Hepatocyte (in vitro differentiated cells): Measurements from ENCODE around the gene HRK. TPM values are rescaled to one million over a fixed set of nuclear protein-coding genes. Genes with fewer than 3 reads are reported as not detected.
A peak's percentile ranks its signal among the peaks of the same experiment; 100 is the strongest.

Experiments
- DNase-seq: peaks from one replicate; pipeline ENCODE4 v3.0.0-alpha.2; 2016; ENCODE audit warnings: low spot score
- H2AFZ ChIP-seq: fragments of 200-600 bp; sonication (generic); 2 replicates; pipeline ENCODE4 v1.6.0; 2016; ENCODE audit warnings: antibody characterized with exemption, mild to moderate bottlenecking
- H3K27ac ChIP-seq: fragments of 200-600 bp; sonication (generic); 2 replicates; pipeline ENCODE4 v1.5.1; 2016; ENCODE audit warnings: mild to moderate bottlenecking
- H3K27me3 ChIP-seq: fragments of 200-600 bp; sonication (generic); 2 replicates; pipeline ENCODE4 v1.6.1; 2016
- H3K36me3 ChIP-seq: fragments of 200-600 bp; sonication (generic); replicated peaks from 2 replicates; pipeline ENCODE4 v1.5.1; 2016; ENCODE audit warnings: low read depth; ENCODE audit not compliant: insufficient read depth
- H3K4me1 ChIP-seq: fragments of 200-600 bp; sonication (generic); 2 replicates; pipeline ENCODE4 v1.5.1; 2016; ENCODE audit warnings: mild to moderate bottlenecking, moderate library complexity; ENCODE audit not compliant: insufficient read depth
- H3K4me2 ChIP-seq: fragments of 200-600 bp; sonication (generic); 2 replicates; pipeline ENCODE4 v1.6.0; 2016
- H3K4me3 ChIP-seq: fragments of 200-600 bp; sonication (generic); 2 replicates; pipeline ENCODE4 v1.5.1; 2016; ENCODE audit warnings: mild to moderate bottlenecking
- H3K79me2 ChIP-seq: fragments of 200-600 bp; sonication (generic); 2 replicates; pipeline ENCODE4 v1.6.0; 2017; ENCODE audit warnings: mild to moderate bottlenecking
- H3K9me2 ChIP-seq: fragments of 200-600 bp; sonication (generic); replicated peaks from 2 replicates; pipeline ENCODE4 v1.6.0; 2017; ENCODE audit warnings: mild to moderate bottlenecking; ENCODE audit not compliant: insufficient read depth
- H3K9me3 ChIP-seq: fragments of 200-600 bp; sonication (generic); 2 replicates; pipeline ENCODE4 v1.5.1; 2016; ENCODE audit warnings: low read depth, mild to moderate bottlenecking
- H4K20me1 ChIP-seq: fragments of 200-600 bp; sonication (generic); 2 replicates; pipeline ENCODE4 v1.6.0; 2016; ENCODE audit warnings: mild to moderate bottlenecking; ENCODE audit not compliant: insufficient read depth, poor library complexity, severe bottlenecking
- CTCF ChIP-seq: fragments of 200-600 bp; sonication (generic); IDR thresholded peaks from 2 replicates; pipeline ENCODE4 v1.5.1; 2016; ENCODE audit warnings: antibody characterized with exemption, mild to moderate bottlenecking; ENCODE audit not compliant: poor library complexity
- EZH2 ChIP-seq: fragments of 200-600 bp; sonication (generic); IDR thresholded peaks from 2 replicates; pipeline ENCODE4 v1.6.1; 2016; ENCODE audit warnings: antibody characterized with exemption, mild to moderate bottlenecking, borderline replicate concordance
- EZH2phosphoT487 ChIP-seq: fragments of 200-600 bp; sonication (generic); IDR thresholded peaks from one replicate; pipeline ENCODE4 v1.6.1; 2018; ENCODE audit warnings: antibody characterized with exemption, mild to moderate bottlenecking, low read depth, moderate library complexity; ENCODE audit not compliant: unreplicated experiment, severe bottlenecking
- WGBS: methylation state at CpG from one replicate; pipeline ENCODE4 v1.1.6; 2016; ENCODE audit warnings: low lambda C conversion rate; ENCODE audit errors: missing lambda C conversion rate; 5-methylcytosine and 5-hydroxymethylcytosine counted together
- polyA plus RNA-seq: library from polyadenylated mRNA; unstranded; fragments of >200 nt; fragmentation: Nextera tagmentation; extraction: Ambion mirVana; gene quantifications from 2 replicates; pipeline ENCODE4 v1.2.1, GENCODE V29; 2016
- total RNA-seq: library from RNA; depleted of rRNA; stranded (reverse); fragments of >200 nt; gene quantifications from 2 replicates; pipeline ENCODE4 v1.2.3, GENCODE V29; 2014

HRK gene
- total and polyA plus RNA-seq, 2 experiments from 2014 or later = 0.18 TPM; not detected in 1

DNA sequence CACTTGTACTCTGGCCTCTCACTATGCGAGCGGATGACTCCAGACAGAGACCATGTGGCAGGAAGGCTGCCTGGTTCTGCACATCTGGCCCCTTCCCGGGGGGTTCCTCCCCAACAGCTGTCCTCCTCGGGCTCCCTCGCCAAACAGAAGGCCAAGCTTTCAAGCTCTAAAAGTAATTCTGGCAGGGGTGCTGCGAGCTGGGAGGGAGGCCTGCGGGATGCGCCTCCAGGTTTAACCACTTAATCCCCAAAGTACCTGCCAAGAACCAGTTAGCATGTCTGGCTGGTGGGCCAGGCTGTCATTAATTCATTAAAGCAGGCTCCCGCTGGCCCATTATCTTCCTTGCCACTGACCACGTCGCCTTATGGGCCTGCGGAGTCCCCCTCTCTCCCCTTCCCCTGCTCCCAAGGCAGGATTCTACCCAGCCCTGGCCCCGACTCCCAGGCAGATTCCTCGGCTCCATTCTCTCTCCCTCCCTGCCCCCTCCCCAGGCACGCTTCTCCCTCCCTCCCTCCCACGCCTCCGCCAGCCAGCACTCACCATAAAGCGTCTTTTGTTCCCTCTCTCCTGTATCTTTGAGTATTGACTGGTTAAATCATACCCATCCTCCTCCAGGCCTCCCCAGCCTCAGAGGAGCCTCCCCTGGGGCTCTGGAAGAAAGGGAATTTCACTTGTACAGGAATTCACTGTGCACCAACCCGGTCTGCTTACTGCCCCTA lies 4.9 kb downstream of the HRK start:
- Histone ChIP-seq H3K4me2 (peak overlapping the region; percentile 29), H4K20me1 (no peaks in the 10 kb centered on the region), H3K27me3 (peaks cover 72% of the 10 kb centered on the region), H3K4me3 (no peak overlapping the region), H3K4me1 (peaks cover 21% of the 10 kb centered on the region), H3K9me2 (no peaks in the 10 kb centered on the region), H3K27ac (no peak overlapping the region), H3K79me2 (no peaks in the 10 kb centered on the region), H3K9me3 (no peaks in the 10 kb centered on the region), H2AFZ (no peak overlapping the region), H3K36me3 (no peaks in the 10 kb centered on the region)
- 9% methylated on average over 11 of the region's 19 CpGs for WGBS
- no peak for TF ChIP-seq EZH2
- TF ChIP-seq EZH2phosphoT487 = no peak
- no peak for TF ChIP-seq CTCF
- no peak for DNase-seq

DNA sequence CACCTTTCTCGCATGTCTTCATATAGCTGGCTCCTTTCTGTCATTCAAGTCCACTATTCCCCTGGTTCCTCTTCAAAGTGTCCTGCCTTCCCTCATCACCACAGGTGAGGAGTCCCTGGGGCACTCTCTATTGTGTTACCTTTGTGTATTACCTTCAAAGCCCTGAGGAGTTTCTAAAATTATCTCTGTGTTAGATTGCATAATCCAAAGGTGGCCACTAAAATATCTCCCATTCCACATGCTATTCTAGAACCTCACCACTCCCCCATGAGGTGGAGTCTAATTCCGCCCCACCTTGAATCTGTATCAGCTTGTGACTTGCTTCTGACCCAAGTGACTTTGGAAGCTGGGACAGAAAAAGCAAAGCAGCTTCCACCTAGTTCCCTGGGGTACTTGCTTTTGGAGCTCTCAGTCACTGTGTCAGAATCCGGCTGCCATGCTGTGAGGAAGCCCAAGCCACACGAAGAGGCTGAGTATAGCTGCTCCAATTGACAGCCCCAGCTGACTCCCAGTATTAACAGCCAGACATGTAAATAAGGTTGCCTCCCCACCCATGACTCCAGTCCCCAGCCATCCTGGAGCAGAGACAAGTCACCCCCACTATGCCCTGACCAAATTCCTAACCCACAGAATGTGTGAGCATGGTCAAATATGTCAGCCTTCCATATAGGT lies 6.8 kb downstream of the HRK start:
- H3K27ac ChIP-seq = no peak overlapping the region
- H3K4me3 ChIP-seq = no peak overlapping the region
- H2AFZ ChIP-seq = no peak overlapping the region
- H3K27me3 ChIP-seq = peaks cover 59% of the 10 kb centered on the region
- no peaks in the 10 kb centered on the region for H3K9me2 ChIP-seq
- peaks cover 11% of the 10 kb centered on the region for H3K4me1 ChIP-seq
- no peaks in the 10 kb centered on the region for H3K79me2 ChIP-seq
- TF ChIP-seq EZH2phosphoT487 (no peak), CTCF (no peak), EZH2 (no peak)
- H3K4me2 ChIP-seq = no peak overlapping the region
- H4K20me1 ChIP-seq = no peaks in the 10 kb centered on the region
- DNase-seq = no peak
- H3K9me3 ChIP-seq = no peaks in the 10 kb centered on the region
- no peaks in the 10 kb centered on the region for H3K36me3 ChIP-seq
- whole genome bisulfite sequencing = 89% methylated on average over 4 of the region's 4 CpGs

GRCh38 chr12:116870306-116870705 lies 10.9 kb downstream of the HRK start:
- Histone ChIP-seq H3K27ac (no peak overlapping the region), H4K20me1 (no peaks in the 10 kb centered on the region), H3K9me2 (no peaks in the 10 kb centered on the region), H3K4me1 (no peaks in the 10 kb centered on the region), H3K79me2 (no peaks in the 10 kb centered on the region), H3K9me3 (no peaks in the 10 kb centered on the region), H3K27me3 (peaks cover 19% of the 10 kb centered on the region), H3K4me2 (no peak overlapping the region), H3K36me3 (no peaks in the 10 kb centered on the region), H3K4me3 (no peak overlapping the region), H2AFZ (no peak overlapping the region)
- no peak for DNase-seq
- WGBS = 89% methylated on average over 4 of the region's 4 CpGs
- TF ChIP-seq EZH2 (no peak), CTCF (no peak), EZH2phosphoT487 (no peak)
